Caco-2 (cell line): ENCODE data around the gene SHISA2. TPM values are rescaled to one million over a fixed set of nuclear protein-coding genes. Genes with fewer than 3 reads are reported as not detected.
"Not testable (repeated sequence)": the region's sequence is repeated elsewhere in the genome, so short reads cannot be mapped to it uniquely, and the experiment has no call there.

Experiments
- Bru-seq: library from RNA; stranded (reverse); fragments of 400-500 nt; gene quantifications from one replicate; lab custom pipeline; 2021; lab: Mats Ljungman, UMichigan
- BruChase-seq, 2 experiments: library from RNA; stranded (reverse); fragments of 400-500 nt; gene quantifications; one replicate each; lab custom pipeline; 2021; lab: Mats Ljungman, UMichigan
- BruUV-seq: library from RNA; stranded (reverse); fragments of 400-500 nt; replicated peaks from 2 replicates; lab custom pipeline; 2021; lab: Mats Ljungman, UMichigan
- CTCF ChIA-PET: fragments of 300-600 bp; sonication (Branson Sonifier 250); formaldehyde crosslinking; loops from one replicate; lab custom pipeline; 2022; ENCODE audit warnings: antibody characterized with exemption; lab: Charles Lee
- POLR2A ChIA-PET: fragments of 300-600 bp; sonication (Branson Sonifier 250); formaldehyde crosslinking; loops from one replicate; lab custom pipeline; 2022; ENCODE audit warnings: antibody characterized with exemption; lab: Charles Lee
- DNase-seq, 2 experiments: peaks; one replicate each; pipeline versions ENCODE4 v3.0.0 to v3.0.0-alpha.2; 2020 to 2022
- H3K27me3 ChIP-seq: replicated peaks from 2 replicates; pipeline ENCODE4 v1.6.0; 2011; ENCODE audit warnings: low read length; ENCODE audit not compliant: control insufficient read depth, insufficient read depth
- H3K36me3 ChIP-seq: 2 replicates; pipeline ENCODE4 v1.5.1; 2011; ENCODE audit warnings: low read length; ENCODE audit not compliant: control insufficient read depth, insufficient read depth
- H3K4me1 ChIP-seq: fragments of 250-450 bp; sonication (Bioruptor Pico); 2 replicates; pipeline ENCODE4 v1.5.1; 2020; ENCODE audit warnings: mild to moderate bottlenecking
- H3K4me3 ChIP-seq: 2 replicates; pipeline ENCODE4 v1.5.1; 2011; ENCODE audit warnings: low read depth, mild to moderate bottlenecking, control low read depth, low read length
- H3K9me3 ChIP-seq: fragments of 250-450 bp; sonication (Bioruptor Pico); 2 replicates; pipeline ENCODE4 v1.5.1; 2020; ENCODE audit warnings: mild to moderate bottlenecking, moderate library complexity
- H3K27ac Mint-ChIP-seq: one replicate; pipeline ENCODE4 v1.8.0; 2022; ENCODE audit warnings: mixed read lengths; ENCODE audit not compliant: unreplicated experiment
- H3K27me3 Mint-ChIP-seq: one replicate; pipeline ENCODE4 v1.8.0; 2022; ENCODE audit warnings: mixed read lengths; ENCODE audit not compliant: insufficient read depth, unreplicated experiment
- H3K36me3 Mint-ChIP-seq: one replicate; pipeline ENCODE4 v1.8.0; 2022; ENCODE audit warnings: mild to moderate bottlenecking, mixed read lengths; ENCODE audit not compliant: insufficient read depth, unreplicated experiment
- H3K4me1 Mint-ChIP-seq: one replicate; pipeline ENCODE4 v1.8.0; 2022; ENCODE audit warnings: low read depth, mixed read lengths; ENCODE audit not compliant: unreplicated experiment
- H3K4me3 Mint-ChIP-seq: one replicate; pipeline ENCODE4 v1.8.0; 2022; ENCODE audit warnings: mild to moderate bottlenecking, moderate library complexity, mixed read lengths; ENCODE audit not compliant: unreplicated experiment
- H3K9me3 Mint-ChIP-seq: one replicate; pipeline ENCODE4 v1.8.0; 2022; ENCODE audit warnings: mixed read lengths; ENCODE audit not compliant: unreplicated experiment
- intact Hi-C: fragments of 100-400 bp; cut with micrococcal nuclease; formaldehyde crosslinking; loops from one replicate; pipeline ENCODE4 v1.10.0; 2022; ENCODE audit not compliant: unreplicated experiment
- long read RNA-seq: library from polyadenylated mRNA; stranded (forward); transcript quantifications from one replicate; pipeline ENCODE4 v2.0.0, GENCODE V29; 2022
- total RNA-seq: library from RNA; stranded (reverse); gene quantifications from 2 replicates; pipeline ENCODE4 v1.2.3, GENCODE V29; 2022
- TF ChIP-seq, protein P1 (sequence below), 2 experiments: fragments of 200-600 bp in 1 of 2; IDR thresholded peaks; 1 replicate in 1 of 2; 2 replicates in 1 of 2; pipeline versions ENCODE4 v1.5.1 to v1.8.0; 2011 to 2022; ENCODE audit warnings: antibody characterized with exemption in 1 of 2, control low read depth in 1 of 2, inconsistent platforms in 1 of 2, low read depth in 1 of 2, low read length in 1 of 2, mild to moderate bottlenecking in 1 of 2, moderate library complexity in 1 of 2; ENCODE audit not compliant: insufficient read depth in 1 of 2, severe bottlenecking in 1 of 2, unreplicated experiment in 1 of 2

The SHISA2 gene
- total RNA-seq, result not detected in 2 replicates
- not detected for Bru-seq, nascent RNA
- BruChase-seq, experiment 1, labeled RNA remaining after a 2-hour chase, result not detected
- percentile 11 among the genes with signal in this experiment for BruChase-seq, experiment 2, labeled RNA remaining after a 6-hour chase
- long read RNA-seq, result 0 reads

DNA sequence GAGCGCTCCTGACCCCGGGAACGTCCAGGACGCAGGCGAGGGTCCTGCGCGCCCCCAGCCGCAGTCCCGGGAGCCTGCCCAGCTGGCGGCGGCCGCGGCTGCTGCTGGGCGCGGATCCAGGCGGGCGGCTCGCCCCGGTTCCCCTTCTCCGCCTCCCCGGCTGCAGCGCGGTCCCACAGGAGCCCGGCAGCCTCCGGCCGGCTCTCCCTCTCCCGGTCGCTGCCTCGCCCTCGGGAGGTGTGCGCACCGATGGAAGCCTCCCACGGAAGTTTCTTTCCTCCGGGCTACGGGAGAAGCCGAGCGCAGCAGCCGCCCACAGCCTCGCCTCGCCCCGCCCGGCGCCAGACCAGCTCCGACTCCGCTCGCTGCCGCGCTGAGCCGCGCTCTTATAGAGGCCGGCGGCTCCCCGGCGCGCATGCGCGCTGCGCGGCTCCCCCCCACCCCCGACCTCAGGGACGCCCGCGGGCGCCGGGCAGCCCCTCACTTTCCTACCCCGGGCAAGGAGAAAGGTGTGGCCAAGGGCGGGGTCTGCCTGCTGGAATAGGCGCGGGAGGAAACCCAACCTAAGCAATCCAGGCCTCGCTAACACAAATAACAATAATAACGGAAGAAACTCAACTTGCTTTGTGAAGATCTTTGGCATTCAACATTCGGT is at the start of gene SHISA2:
TSS of gene SHISA2 (minus strand) at position 360 of the 655 bp plus-strand sequence. CDS start 1,041 bp downstream, outside the sequence.
- Histone ChIP-seq H3K36me3 (no peaks in the 10 kb centered on the region), H3K9me3 (no peaks in the 10 kb centered on the region), H3K4me1 (no peaks in the 10 kb centered on the region), H3K27me3 (peaks cover 1% of the 10 kb centered on the region; the same call in 1 of the 2 replicates), H3K4me3 (no peak within 1 kb of the TSS)
- H3K9me3 Mint-ChIP-seq, result no peaks in the 10 kb centered on the region
- BruUV-seq, result no TSS peak
- H3K27me3 Mint-ChIP-seq, result peaks cover 2% of the 10 kb centered on the region
- H3K36me3 Mint-ChIP-seq, result no peaks in the 10 kb centered on the region
- TF ChIP-seq, protein P1, sequence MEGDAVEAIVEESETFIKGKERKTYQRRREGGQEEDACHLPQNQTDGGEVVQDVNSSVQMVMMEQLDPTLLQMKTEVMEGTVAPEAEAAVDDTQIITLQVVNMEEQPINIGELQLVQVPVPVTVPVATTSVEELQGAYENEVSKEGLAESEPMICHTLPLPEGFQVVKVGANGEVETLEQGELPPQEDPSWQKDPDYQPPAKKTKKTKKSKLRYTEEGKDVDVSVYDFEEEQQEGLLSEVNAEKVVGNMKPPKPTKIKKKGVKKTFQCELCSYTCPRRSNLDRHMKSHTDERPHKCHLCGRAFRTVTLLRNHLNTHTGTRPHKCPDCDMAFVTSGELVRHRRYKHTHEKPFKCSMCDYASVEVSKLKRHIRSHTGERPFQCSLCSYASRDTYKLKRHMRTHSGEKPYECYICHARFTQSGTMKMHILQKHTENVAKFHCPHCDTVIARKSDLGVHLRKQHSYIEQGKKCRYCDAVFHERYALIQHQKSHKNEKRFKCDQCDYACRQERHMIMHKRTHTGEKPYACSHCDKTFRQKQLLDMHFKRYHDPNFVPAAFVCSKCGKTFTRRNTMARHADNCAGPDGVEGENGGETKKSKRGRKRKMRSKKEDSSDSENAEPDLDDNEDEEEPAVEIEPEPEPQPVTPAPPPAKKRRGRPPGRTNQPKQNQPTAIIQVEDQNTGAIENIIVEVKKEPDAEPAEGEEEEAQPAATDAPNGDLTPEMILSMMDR (IDR thresholded peaks at IDR 0.05; ENCODE audit: insufficient read depth in 1 of 2, low read depth in 1 of 2, low read length in 1 of 2, severe bottlenecking in 1 of 2, unreplicated experiment in 1 of 2), result no peak
- intact Hi-C loops, result no loop called here
- H3K4me1 Mint-ChIP-seq, result no peaks in the 10 kb centered on the region
- no peak within 1 kb of the TSS for H3K4me3 Mint-ChIP-seq
- no peak for DNase-seq
- H3K27ac Mint-ChIP-seq, result no peak within 1 kb of the TSS
- CTCF ChIA-PET, result no interaction called here
- POLR2A ChIA-PET, result interaction anchor here (0.5 kb wide), 1 partner anchor 170 kb away, joined by 3 read pairs; the partner anchor contains the start of gene RNF6

DNA sequence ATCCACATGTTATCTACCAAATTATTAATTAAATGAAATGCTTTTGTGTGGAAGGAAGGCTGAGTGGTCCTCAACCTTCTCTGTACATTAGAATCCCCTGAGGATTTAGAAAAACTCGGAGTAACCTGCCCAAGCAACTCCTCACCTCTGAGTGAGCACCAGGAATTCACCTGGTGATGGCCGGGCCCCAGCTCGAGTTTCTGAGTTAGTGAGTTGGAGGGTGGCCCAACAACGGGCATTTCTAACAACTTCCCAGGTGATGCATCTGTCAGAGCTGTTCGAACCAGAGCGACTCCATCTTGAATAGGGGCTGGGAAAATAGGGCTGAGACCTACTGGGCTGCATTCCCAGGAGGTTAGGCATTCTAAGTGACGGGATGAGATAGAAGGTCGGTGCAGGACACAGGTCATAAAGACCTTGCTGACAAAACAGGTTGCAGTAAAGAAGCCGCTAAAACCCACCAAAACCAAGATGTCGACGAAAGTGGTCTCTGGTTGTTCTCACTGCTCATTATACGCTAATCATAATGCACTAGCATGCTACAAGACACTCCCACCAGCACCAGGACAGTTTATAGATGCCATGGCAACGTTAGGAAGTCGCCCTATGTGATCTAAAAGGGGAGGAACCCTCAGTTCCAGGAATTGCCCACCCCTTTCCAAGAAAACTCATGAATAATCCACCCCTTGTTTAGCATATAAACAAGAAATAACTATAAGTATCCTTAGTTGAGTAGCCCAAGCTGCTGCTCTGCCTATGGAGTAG is 44.2 kb upstream of the SHISA2 start:
- intact Hi-C loops, result no loop called here
- Mint-ChIP-seq H3K27ac (no peak overlapping the region), H3K36me3 (no peaks in the 10 kb centered on the region), H3K4me1 (no peaks in the 10 kb centered on the region), H3K4me3 (no peak overlapping the region), H3K9me3 (no peaks in the 10 kb centered on the region), H3K27me3 (peaks cover 17% of the 10 kb centered on the region)
- Histone ChIP-seq H3K27me3 (peaks cover 2% of the 10 kb centered on the region), H3K4me1 (no peaks in the 10 kb centered on the region), H3K9me3 (no peaks in the 10 kb centered on the region; the same call in 1 of the 2 replicates), H3K4me3 (no peak overlapping the region), H3K36me3 (no peaks in the 10 kb centered on the region)
- DNase-seq, result no peak
- TF ChIP-seq, protein P1 (IDR thresholded peaks at IDR 0.05; ENCODE audit: insufficient read depth in 1 of 2, low read depth in 1 of 2, low read length in 1 of 2, severe bottlenecking in 1 of 2, unreplicated experiment in 1 of 2), result no peak
- ChIA-PET CTCF (no interaction called here), POLR2A (no interaction called here)
- BruUV-seq, result no TSS peak

DNA sequence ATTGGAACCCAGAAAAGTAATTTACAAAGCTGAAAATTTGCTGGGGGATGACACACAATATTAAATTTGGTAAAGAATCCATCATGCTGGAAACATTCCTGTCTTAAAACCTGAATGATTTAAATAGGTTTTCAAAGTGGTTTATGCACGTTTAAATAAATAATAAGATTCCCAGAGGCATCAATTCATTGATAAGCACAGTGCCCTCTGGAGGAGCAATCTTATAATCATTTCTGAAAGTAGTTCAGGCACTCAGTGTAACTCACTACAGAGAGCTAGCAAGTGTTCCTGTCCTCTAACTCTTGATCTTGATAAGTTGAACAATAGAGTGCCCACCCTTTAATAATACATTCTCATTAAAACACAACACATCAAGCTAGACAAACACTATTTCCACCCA is 43.5 kb upstream of the SHISA2 start:
- ChIA-PET POLR2A (no interaction called here), CTCF (no interaction called here)
- peaks cover 4% of the 10 kb centered on the region for H3K9me3 ChIP-seq
- no TSS peak for BruUV-seq
- TF ChIP-seq, protein P1 (IDR thresholded peaks at IDR 0.05; ENCODE audit: insufficient read depth in 1 of 2, low read depth in 1 of 2, low read length in 1 of 2, severe bottlenecking in 1 of 2, unreplicated experiment in 1 of 2), result no peak
- no peaks in the 10 kb centered on the region for H3K9me3 Mint-ChIP-seq
- no peaks in the 10 kb centered on the region for H3K4me1 ChIP-seq
- no peaks in the 10 kb centered on the region for H3K36me3 ChIP-seq
- no peaks in the 10 kb centered on the region for H3K4me1 Mint-ChIP-seq
- H3K4me3 ChIP-seq, result no peak overlapping the region
- DNase-seq, result no peak
- no peaks in the 10 kb centered on the region for H3K36me3 Mint-ChIP-seq
- H3K27me3 Mint-ChIP-seq, result peaks cover 17% of the 10 kb centered on the region
- no peak overlapping the region for H3K4me3 Mint-ChIP-seq
- intact Hi-C loops, result no loop called here
- peaks cover 2% of the 10 kb centered on the region for H3K27me3 ChIP-seq
- no peak overlapping the region for H3K27ac Mint-ChIP-seq

DNA sequence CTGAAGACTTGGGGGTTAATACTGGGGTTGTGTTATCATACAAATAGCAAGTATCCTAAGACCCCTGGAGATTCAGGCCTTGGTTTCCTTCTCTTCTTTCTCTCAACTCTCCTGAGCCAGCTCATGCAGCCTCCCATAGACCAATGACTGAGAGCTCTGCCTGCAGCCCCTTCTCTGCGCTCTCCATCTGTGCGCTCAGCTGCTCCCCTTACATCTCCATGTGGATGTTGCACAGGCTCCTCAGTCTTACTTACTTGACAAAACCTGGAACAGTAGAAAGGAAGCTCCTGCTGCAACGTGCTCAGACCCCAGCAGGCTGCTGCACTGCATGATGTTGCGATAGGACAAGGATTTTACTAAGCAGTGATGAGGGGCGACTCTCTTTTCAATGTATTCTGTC is 25.0 kb upstream of the SHISA2 start:
- POLR2A ChIA-PET, DNase-seq, H3K9me3 Mint-ChIP-seq, CTCF ChIA-PET, H3K9me3 ChIP-seq, intact Hi-C loops, H3K36me3 Mint-ChIP-seq, BruUV-seq, H3K4me3 ChIP-seq, H3K36me3 ChIP-seq, H3K4me3 Mint-ChIP-seq, H3K27ac Mint-ChIP-seq, H3K27me3 ChIP-seq, H3K4me1 Mint-ChIP-seq, H3K4me1 ChIP-seq: not testable (repeated sequence)
- H3K27me3 Mint-ChIP-seq, result peaks cover 16% of the 10 kb centered on the region
